SU-DHL-6 (cell line): Measurements from ENCODE around the gene EWSR1.

Experiments
- CTCF ChIP-seq: fragments of 200-600 bp; sonication (generic); IDR thresholded peaks from one replicate; pipeline ENCODE4 v1.5.1; 2017; ENCODE audit warnings: antibody characterized with exemption, mild to moderate bottlenecking, low read length, moderate library complexity; ENCODE audit not compliant: insufficient read depth, poor library complexity, severe bottlenecking
- EZH2phosphoT487 ChIP-seq: fragments of 200-600 bp; sonication (generic), shearing (Covaris generic); conservative IDR thresholded peaks from 2 replicates; pipeline ENCODE4 v1.6.1; 2018; ENCODE audit warnings: mild to moderate bottlenecking, antibody characterized with exemption, low read length, moderate library complexity, mixed read lengths

- TF ChIP-seq CTCF (no peak), EZH2phosphoT487 (no peak)
These were observed 58.4 kb downstream of the EWSR1 start for GRCh38 chr22:29326481-29326880.
